Measurements from ENCODE around the gene EAPP. TPM values are rescaled to one million over a fixed set of nuclear protein-coding genes. Genes with fewer than 3 reads are reported as not detected.
"Not testable (repeated sequence)": the region's sequence is repeated elsewhere in the genome, so short reads cannot be mapped to it uniquely, and the experiment has no call there.

Gene EAPP
- total RNA-seq, 1 donor from 2014 or later: 91.9 TPM

DNA sequence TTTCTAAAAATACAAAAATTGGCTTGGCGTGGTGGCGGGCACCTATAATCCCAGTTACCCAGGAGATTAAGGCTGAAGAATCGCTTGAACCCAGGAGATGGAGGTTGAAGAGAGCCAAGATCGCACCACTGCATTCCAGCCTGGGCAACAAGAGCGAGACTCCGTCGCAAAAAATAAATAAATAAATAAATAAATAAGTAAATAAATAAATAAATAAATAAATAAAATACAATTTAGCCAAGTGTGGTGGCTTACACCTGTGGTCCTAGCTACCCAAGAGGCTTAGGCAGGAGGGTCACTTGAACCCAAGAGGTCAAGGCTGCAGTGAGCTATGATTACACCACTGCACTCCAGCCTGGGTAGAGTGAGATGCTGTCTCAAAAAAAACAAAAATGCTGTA, 51.0 kb downstream of the EAPP start:
- no peak for DNase-seq (ENCODE audit: low read depth)

DNA sequence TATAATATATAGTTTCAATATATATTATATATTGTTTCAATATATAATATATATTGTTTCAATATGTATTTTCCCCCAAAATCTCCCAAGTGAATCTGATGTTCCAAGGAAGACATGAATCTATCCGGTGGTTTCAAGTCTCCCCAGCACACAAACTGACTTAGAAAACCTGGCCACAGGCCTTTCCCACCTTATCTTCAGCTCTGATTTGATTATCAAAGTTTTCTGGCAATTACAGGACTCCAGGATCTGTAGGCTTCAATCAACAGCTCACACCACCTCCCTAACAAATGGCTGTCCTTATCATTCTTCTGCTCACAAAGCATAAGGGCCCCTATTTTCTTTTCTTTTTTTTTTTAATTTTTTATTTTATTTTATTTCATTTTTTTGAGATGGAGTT, 54.8 kb downstream of the EAPP start:
- no peak for DNase-seq (ENCODE audit: low read depth)

DNA sequence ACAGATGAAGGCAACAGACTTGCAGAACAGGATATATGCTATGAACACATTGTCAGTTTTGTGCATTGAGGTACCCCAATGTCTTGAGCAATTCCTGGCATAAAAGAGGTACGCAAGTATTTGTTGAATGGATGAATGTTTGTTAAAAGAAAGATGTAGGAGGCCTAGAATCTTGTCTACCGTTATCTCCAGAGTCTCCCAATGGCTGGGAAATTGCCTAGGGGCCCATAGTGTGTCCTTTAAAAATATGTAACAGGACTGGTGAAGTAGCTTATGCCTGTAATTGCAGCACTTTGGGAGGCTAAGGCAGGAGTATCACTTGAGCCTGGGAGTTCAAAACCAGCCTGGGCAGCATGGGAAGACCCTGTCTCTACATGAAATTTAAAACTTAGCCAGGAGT, 57.0 kb downstream of the EAPP start:
- no peak for DNase-seq (ENCODE audit: low read depth)

DNA sequence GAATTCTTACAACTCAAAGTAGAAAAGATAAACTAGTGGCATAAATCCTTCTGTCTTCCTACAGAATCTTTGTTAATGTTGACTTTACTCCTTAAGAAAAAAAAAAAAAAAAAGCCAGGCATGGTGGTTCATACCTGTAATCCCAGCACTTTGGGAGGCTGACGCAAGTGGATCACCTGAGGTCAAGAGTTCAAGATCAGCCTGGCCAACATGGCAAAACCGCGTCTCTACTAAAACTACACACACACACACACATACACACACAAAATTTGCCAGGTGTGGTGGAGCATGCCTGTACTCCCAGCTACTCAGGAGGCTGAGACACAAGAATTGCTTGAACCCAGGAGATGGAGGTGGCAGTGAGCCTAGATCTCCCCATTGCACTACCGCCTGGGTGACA, 59.8 kb downstream of the EAPP start:
- DNase-seq (ENCODE audit: low read depth): no peak

DNA sequence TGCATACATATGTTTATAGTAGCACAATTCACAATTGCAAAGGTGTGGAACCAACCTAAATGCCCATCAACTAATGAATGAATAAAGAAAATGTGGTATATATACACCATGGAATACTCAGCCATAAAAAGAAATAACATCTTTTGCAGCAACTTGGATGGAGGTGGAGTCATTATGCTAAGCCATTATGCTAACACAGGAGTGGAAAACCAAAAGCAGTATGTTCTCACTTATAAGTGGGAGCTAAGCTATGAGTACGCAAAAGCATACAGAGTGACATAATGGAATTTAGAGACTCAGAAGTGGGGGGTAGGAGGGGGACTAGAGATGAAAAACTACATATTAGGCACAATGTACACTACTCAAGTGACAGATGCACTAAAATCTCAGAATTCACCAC, 61.2 kb downstream of the EAPP start:
- no peak for DNase-seq (ENCODE audit: low read depth)

DNA sequence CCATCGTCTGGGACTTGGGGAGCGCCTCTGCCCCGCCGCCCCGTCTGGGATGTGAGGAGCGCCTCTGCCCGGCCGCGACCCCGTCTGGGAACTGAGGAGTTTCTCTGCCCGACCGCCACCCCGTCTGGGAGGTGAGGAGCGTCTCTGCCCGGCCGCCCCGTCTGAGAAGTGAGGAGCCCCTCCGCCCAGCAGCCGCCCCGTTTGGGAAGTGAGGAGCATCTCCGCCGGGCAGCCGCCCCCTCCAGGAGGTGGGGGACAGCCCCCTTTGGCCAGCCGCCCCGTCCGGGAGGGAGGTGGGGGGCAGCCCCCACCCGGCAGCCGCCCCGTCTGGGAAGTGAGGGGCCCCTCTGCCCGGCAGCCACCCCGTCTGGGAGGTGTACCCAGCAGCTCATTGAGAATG, 63.5 kb downstream of the EAPP start:
- DNase-seq (ENCODE audit: low read depth): not testable (repeated sequence)

DNA sequence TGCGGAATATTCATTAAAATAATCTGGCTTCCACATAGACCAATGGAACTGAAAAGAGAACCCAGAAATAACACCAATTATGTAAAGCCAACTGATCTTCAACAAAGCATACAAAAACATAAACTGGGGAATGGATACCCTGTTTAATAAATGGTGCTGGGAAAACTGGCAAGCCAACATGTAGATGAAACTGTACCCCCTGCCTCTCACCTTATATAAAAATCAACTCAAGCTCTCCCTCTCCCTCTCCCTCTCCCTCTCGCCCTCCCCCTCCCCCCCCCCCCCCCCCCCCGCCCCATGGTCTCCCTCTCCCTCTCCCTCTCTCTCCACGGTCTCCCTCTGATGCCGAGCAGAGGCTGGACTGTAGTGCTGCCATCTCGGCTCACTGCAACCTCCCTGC, 64.3 kb downstream of the EAPP start:
- DNase-seq (ENCODE audit: low read depth): no peak

DNA sequence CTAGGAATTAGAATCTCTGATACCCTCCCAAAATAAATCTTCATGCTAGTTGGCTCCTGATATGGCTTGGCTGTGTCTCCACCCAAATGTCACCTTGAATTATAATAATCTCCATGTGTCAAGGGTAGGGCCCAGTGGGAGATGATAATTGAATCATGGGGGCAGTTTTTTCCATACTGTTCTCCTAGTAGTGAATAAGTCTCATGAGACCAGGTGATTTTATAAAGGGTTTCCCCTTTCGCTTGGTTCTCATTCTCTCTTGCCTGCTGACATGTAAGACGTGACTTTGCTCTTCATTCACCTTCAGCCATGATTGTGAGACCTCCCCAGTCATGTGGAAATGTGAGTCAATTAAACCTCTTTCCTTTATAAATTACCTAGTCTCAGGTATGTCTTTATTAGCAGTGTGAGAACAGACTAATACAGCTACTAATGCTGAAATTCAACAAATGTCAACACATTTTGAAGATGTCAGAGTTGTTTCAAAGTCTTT, 65.3 kb downstream of the EAPP start:
- no peak for DNase-seq (ENCODE audit: low read depth)

DNA sequence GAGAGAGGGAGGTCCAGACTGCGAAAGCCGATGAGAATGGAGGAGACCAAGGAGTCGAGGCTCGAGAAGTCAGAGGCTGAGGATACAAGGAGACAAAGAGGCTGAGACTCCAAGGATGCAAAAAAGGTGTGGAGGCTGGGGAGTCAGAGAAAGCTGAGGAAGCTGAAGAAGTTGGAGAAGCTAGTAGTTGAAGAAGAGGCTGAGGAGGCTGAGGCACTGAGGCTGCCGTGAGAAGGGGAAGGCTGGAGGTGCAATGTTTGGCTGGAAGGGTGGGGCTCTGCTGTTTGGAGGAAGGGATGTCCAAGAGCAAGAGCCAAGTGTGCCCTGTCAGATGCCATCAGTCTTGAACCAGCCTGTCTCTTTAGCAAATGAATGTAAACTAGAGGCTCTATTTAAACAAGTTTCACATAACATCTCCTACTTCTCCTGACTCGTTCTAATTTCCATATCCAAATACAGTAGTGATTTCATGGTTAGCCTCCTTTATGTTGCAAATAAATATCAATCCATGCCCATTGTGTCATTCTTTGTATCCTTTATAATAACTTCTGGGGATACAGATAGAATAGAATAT, 66.7 kb downstream of the EAPP start:
- no peak for DNase-seq (ENCODE audit: low read depth)

DNA sequence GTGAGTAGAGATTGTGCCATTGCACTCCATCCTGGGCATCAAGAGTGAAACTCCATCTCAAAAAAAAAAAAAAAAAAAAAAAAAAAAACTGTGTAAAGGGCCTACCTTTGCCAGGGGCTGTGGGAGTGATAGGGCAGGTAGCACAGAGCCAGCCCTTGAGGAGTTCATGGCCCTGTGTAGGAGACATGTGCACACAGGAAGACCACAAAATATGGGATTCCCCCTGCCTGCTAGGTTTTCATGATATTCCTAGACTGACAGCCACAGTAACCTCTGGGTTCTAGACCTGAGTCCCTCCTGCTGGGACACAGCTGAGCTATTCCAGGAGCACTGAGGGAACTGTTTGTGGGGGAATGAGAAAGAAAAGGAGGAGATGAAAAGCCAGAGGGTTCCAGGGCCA, 69.2 kb downstream of the EAPP start:
- DNase-seq (ENCODE audit: low read depth): no peak

DNA sequence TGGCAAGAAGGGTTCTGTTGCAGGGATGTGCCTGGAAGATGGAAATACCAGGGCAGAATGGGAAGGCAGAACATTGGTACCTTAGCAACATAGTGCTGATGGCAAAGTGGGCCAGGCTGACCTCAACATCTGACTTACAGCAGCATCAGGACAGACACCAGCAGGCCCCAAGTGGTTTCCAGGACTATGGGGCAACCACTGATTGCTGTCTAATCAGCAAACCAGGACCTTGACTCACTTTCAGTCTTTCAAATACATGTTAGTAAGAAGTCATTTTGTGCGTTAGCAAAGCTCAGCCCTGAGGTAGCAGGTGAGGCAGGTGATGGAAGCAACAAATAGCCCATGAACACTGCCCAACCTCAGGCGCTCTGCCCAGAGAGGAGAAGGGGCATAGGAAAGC, 72.8 kb downstream of the EAPP start:
- no peak for DNase-seq (ENCODE audit: low read depth)

Other genes starting within 250 kb of the EAPP start
- gene SPTSSA, start 77.5 kb downstream of the EAPP start, total RNA-seq: 10.9 and 19.8 TPM in 2 replicates
- gene SNX6, start 90.4 kb upstream of the EAPP start, total RNA-seq: 377 and 390 TPM in 2 replicates
- gene CFL2, start 174.9 kb upstream of the EAPP start, total RNA-seq: 54.4 and 57.3 TPM in 2 replicates

Measured in renal cortical epithelial cell (primary cell).